ENCODE data around the gene PTPRC.

PTPRC gene

GRCh38 chr1:198647055-198647454 is 8.2 kb downstream of the PTPRC start:
- no peak for FAIRE-seq

DNA sequence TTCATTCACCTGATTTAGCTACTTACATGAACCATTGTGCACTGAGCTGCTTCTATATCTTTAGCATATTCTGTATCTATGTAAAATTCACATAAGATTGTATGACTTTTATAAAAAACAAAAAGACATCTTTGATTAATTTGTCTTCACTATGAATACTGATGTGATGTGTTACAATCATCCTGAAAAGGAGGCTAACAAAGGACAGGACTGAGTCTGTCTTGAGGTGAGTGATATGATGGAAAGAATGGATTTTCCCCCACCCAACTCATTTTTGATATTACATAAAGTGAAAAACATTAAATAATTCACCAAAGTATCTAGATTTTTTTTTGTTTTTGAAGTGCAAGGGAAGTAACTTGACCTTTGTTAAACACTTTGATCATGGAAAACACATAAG is 9.8 kb downstream of the PTPRC start:
- FAIRE-seq = no peak

DNA sequence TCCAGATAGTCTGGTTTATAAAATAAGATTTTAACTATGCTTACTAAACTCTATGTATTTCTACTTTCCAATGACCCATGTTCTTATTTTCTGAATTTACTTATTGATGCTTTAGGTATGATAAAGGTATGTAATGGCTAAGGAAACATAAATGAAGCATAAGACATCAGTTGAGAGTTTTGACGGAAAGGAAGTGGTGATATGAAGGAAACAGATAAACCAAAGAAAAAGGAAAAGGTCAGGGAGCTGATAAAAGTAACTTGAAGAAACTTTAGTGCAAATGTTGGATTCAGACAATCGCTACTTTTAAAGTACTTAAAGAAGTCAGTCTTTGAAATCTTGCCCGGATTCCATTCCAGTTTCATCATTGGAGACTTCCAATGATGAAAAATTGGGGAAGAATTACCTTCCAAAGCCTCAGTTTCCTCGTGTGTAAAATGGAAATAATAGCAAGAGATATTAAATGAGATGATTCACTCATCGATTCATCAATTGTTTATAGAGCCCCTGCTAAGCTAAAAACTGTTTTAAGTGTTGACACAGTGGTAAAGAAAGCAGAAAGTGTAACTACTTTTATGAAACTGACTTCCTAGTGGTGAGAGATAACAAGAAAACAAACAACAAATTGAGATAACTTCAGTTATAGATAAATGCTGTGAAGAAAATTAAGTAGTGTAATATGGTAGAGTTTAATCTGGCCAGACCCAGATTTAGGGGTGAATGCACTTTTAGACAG is 10.6 kb downstream of the PTPRC start:
- no peak for FAIRE-seq

GRCh38 chr1:198649968-198650338 is 11.1 kb downstream of the PTPRC start:
- FAIRE-seq = no peak

GRCh38 chr1:198650506-198650905 is 11.7 kb downstream of the PTPRC start:
- FAIRE-seq = no peak

- no peak for FAIRE-seq
These were observed 13.0 kb downstream of the PTPRC start for GRCh38 chr1:198651650-198652400.

GRCh38 chr1:198653808-198654413 is 15.1 kb downstream of the PTPRC start:
- peak; percentile 51 for FAIRE-seq

DNA sequence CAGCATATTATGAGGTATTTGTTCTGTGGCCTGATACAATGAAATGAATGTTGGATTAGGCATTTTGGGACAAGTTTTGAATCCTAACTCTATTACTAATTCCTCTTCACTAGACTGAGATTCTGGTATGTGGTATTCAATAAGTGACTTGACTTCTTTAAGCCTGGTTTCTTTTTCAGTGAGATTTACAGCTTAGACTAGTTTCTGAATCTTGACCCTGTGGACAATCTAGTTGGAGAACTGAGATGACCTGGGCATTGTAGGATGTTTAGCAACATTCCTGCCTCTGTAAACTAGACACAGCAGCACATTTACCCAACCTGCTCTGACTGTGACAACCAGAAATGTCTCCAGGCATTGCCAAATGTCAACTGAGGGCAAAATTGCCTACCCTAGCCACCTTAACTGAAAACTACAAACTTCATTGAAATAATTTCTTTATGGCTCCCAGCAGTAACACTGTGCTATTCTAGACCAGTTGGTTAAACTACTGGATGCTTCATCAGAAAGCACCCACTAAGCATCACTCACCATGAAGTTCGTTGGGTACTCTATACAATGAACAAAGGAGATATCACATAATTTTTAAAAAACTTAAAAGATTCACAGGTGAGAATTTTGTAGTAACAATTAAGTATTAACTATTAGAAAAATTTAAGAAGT is 16.8 kb downstream of the PTPRC start:
- FAIRE-seq = no peak

- no peak for FAIRE-seq
These were observed 17.7 kb downstream of the PTPRC start for GRCh38 chr1:198656500-198656932.

DNA sequence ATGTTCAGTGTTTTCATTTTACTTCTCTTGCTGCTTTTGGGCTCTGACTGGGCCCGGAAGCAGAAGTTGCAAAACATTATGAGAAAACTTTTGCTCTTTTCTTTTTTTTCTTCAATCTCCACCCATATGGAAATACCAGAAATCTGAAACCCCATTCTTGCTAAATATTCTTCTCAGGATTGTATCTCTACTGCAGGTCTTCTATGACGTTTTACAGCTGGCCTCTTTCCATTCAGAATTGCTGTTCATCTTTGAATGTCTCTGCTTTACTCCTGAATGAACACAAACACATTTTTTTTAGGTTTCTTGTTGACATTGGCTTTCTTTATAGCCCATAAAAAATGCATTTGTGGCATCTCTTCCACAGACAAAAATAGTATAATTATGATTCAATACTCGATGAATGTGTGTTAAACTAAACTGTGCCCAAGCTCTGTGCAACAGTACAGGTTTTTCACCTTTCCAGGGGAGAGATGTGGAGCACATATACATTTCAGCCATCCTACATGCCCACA is 18.8 kb downstream of the PTPRC start:
- FAIRE-seq = no peak

DNA sequence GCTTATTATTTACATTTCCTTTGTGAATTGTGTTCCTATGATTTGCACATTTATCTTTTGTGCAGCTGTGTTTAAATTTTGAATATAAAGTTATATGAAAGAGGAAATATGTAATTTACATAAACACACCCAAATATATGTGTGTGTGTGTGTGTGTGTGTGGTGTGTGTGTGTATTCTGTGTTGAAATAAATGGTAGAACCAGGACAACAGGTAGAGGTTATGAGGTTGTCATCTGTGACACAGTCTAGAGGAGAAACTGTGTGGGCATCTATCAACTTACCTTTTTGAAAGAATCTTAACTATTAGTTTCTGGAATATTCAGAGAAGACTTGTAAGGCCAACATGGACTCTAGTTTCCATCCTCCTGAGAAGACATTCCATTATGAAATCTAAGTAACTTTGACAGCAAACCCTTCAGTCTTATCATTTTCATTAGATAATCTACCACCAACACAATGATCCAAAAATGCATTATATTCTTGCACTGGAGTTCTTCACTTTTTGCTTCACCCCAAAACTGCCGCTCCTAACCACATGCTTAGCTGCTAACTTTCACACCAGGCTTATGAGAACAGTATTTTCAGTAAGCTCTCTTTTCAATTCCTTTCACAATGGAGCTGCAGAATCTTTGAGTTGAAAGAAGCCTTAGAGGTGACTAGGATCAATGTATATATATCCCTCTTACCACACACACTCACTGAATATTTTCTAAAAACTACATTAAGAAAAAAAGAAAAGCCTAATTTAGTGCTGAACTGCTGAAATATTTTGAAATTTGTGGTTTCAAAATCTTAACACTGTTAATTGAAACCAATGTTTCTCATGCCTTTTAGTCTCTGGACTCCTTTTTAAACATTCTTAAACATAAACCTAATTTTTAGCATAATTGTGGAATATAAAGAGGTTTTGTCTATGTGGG is 21.8 kb downstream of the PTPRC start:
- no peak for FAIRE-seq

- no peak for FAIRE-seq
These were observed 24.0 kb downstream of the PTPRC start for GRCh38 chr1:198662821-198663220.

DNA sequence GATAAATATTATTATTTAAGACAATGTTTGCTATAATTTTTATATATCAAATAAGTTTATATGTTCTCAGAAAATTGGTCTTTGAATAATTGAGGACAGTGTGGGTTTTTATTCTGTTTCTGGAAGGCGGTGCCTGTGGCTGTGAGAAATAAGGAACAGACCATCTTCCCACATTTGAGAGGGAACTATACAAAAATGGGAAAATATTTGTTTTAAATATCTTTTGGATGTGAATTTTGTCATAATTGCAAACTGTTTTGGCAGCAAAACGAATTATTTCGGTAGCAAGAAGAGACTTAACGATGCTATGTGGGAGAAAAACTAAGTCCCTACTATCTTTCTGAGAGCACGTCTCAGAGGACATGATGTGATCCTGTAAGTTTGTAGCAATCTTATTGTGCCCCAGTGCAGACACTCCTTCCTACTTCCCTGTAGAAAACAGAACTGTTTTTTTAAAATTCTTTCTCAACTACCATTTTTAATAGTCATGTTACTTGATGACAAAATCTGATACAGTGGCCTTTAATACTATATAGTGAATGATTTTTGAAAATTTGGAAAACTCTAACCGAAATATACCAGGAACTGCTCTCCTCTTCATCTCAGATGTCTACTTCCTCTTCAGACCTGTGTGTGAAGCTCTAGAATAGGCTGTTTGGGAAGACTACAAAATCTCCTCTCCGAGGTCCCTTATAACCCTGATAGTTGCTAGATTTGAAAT is 25.4 kb downstream of the PTPRC start:
- FAIRE-seq = no peak

- FAIRE-seq = no peak
These were observed 28.3 kb downstream of the PTPRC start for GRCh38 chr1:198667186-198667585.

- no peak for FAIRE-seq
These were observed 29.0 kb downstream of the PTPRC start for GRCh38 chr1:198667807-198668206.

DNA sequence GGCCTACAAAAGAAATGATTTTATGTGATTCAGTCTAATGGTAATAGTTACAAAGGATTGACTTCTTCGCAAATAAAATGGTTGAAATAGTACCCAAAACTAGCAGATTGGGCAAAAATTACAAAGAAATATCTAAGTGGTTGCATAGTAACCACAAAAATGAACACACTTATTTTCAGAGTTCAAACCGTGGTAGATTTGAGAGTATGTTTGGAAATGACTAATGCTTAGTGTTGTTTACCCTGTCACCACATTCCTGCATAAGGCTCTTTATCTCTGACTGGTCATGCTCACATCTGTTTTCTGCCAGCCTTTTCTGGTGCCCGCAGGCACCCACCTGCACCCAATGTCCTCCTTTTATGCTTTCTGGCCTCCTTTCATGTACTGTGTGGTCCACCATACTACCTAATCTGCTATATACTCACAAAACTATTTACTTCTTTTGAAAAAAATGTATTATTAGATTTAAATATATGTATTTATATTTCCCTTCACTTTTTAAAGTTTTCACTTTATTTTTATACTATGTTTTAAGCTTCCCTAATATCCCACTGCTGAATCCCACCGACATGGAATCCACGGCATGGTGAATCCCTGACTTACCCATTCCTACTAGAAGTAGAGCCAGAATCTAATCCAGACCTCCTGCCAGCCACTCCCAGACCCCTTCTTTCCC is 30.3 kb downstream of the PTPRC start:
- FAIRE-seq = no peak

DNA sequence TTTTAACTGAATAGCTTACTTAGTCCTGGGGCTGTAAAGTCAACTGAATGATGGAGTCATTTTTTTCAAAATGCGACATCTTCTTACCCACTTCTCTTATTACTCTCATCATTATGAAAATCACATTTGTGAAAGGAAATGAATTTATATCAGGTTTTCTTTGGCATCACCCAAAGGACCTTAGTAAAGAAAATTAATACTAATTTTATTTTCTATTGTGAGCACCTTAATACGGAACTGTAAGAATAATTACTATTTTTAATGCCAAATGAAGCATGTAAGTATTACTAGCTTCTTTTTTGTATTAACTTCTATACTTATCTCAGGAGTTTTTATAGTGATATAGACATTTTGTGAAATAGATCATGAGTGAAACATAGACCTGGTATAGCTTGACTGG is 30.9 kb downstream of the PTPRC start:
- no peak for FAIRE-seq

DNA sequence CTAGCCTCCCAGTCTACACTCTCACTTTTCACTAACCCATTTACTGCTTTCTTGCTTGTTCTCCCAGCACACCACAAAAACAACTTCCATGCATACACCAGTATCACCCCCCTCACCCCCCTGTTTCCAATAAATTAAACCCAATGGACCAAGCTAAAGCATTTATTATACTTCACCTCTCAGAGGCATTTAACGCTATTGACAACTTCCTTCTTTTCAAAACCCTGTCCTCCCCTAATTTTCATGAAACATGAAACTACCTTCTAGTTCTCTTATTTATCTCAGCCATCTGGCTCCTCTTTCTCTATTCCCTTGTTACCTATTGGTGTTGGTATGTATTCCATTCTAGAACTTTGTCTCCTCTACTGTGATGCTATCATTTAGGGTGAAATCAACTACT is 32.3 kb downstream of the PTPRC start:
- FAIRE-seq = no peak

GRCh38 chr1:198672124-198672523 is 33.3 kb downstream of the PTPRC start:
- no peak for FAIRE-seq

- no peak for FAIRE-seq
These were observed 35.2 kb downstream of the PTPRC start for GRCh38 chr1:198674009-198674408.

DNA sequence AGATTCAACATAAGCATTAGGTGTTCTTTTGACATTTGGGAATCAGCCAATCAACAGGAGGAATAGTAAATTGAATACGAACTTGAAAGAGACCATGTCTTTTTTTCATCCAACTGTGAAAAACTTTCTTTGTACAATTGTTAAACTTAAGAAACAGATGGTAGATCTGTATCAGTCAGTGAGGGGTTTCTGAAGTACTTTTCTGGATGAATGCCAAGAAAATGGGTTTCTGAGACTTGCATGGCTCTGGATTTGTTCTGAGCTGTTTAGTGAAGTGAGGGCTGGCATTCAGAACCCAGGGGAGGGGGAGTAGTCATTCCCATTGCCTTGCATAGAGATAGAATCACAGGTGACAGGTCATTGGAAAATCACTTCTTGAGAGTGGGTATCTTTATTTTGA is 37.4 kb downstream of the PTPRC start:
- no peak for FAIRE-seq
